HCT116 (cell line): ENCODE data around the gene NLGN2. TPM values are rescaled to one million over a fixed set of nuclear protein-coding genes. Genes with fewer than 3 reads are reported as not detected.

Experiments
- ATAC-seq: fragments of 200-7000 bp; cut with Tn5 transposase; 2 replicates; pipeline ENCODE4 v1.9.1; 2020; ENCODE audit warnings: mild to moderate bottlenecking, moderate library complexity
- BruUV-seq: library from RNA; stranded (reverse); fragments of 400-500 nt; replicated peaks from 2 replicates; lab custom pipeline; 2021; lab: Mats Ljungman, UMichigan
- CTCF ChIA-PET: fragments of 300-600 bp; sonication (Branson Sonifier 250); formaldehyde crosslinking; loops from one replicate; lab custom pipeline; 2021; ENCODE audit warnings: antibody characterized with exemption; lab: Charles Lee
- POLR2A ChIA-PET: fragments of 300-600, 350-600 bp; sonication (Branson Sonifier 250); formaldehyde crosslinking; loops from one replicate; lab custom pipeline; 2021; ENCODE audit warnings: antibody characterized with exemption; lab: Charles Lee
- RAD21 ChIA-PET, 2 experiments: fragments of 300-600 bp; sonication (Branson Sonifier 250); formaldehyde crosslinking; loops; one replicate each; lab custom pipeline; 2023; ENCODE audit warnings: low total read pairs in 2 of 2; ENCODE audit not compliant: uncharacterized antibody in 2 of 2, unreplicated experiment in 2 of 2, low non-redundant PET in 1 of 2; lab: Charles Lee
- DNase-seq: peaks from one replicate; pipeline ENCODE4 v3.0.0-alpha.2; 2010; ENCODE audit warnings: low read depth, low spot score
- H2AFZ ChIP-seq: fragments of 200-600 bp; shearing (Covaris generic), sonication (generic); 2 replicates; pipeline ENCODE4 v1.6.1; 2017; ENCODE audit warnings: low read depth, mixed run types, mixed read lengths, antibody characterized with exemption, low read length; ENCODE audit not compliant: poor library complexity, severe bottlenecking
- H3K27ac ChIP-seq: 2 replicates; pipeline ENCODE4 v1.5.1; 2012; ENCODE audit warnings: low read depth, low read length
- H3K27me3 ChIP-seq: fragments of 200-600 bp; sonication (generic); 2 replicates; pipeline ENCODE4 v1.6.1; 2016; ENCODE audit warnings: mixed run types, low read length, mixed read lengths; ENCODE audit not compliant: insufficient read depth
- H3K36me3 ChIP-seq, 2 experiments: fragments of 200-500 bp in 1 of 2; fragments of 200-600 bp in 1 of 2; sonication (Bioruptor generic) in 1 of 2; sonication (generic) in 1 of 2; 2 replicates each; pipeline versions ENCODE4 v1.5.1 to v1.6.1; 2014 to 2016; ENCODE audit warnings: low read length in 2 of 2, inconsistent platforms in 1 of 2, mixed read lengths in 1 of 2, mixed run types in 1 of 2; ENCODE audit not compliant: insufficient read depth in 2 of 2, control insufficient read depth in 1 of 2
- H3K4me1 ChIP-seq, 2 experiments: fragments of 200-600 bp in 1 of 2; sonication (generic) in 1 of 2; 2 replicates each; pipeline versions ENCODE4 v1.5.1 to v1.6.1; 2012 to 2017; ENCODE audit warnings: low read length in 2 of 2, inconsistent platforms in 1 of 2, mild to moderate bottlenecking in 1 of 2, mixed read lengths in 1 of 2, mixed run types in 1 of 2, moderate library complexity in 1 of 2; ENCODE audit not compliant: insufficient read depth in 2 of 2, control insufficient read depth in 1 of 2
- H3K4me2 ChIP-seq: fragments of 200-600 bp; sonication (generic); 2 replicates; pipeline ENCODE4 v1.6.1; 2017; ENCODE audit warnings: mixed run types, low read length, mixed read lengths
- H3K4me3 ChIP-seq, 2 experiments: fragments of 200-600 bp in 1 of 2; sonication (generic) in 1 of 2; replicated peaks in 1 of 2; 2 replicates each; pipeline ENCODE4 v1.5.1; 2011 to 2016; ENCODE audit warnings: low read length in 2 of 2, control low read depth in 1 of 2, low read depth in 1 of 2, mild to moderate bottlenecking in 1 of 2, mixed read lengths in 1 of 2, mixed run types in 1 of 2
- H3K79me2 ChIP-seq: fragments of 200-600 bp; sonication (generic); 2 replicates; pipeline ENCODE4 v1.6.1; 2017; ENCODE audit warnings: mild to moderate bottlenecking, mixed run types, low read length, moderate library complexity, mixed read lengths; ENCODE audit not compliant: insufficient read depth
- H3K9ac ChIP-seq: fragments of 200-600 bp; sonication (generic); 2 replicates; pipeline ENCODE4 v1.6.1; 2016; ENCODE audit warnings: low read length, mixed read lengths
- H3K9me2 ChIP-seq: fragments of 200-600 bp; sonication (generic), shearing (Covaris generic); 2 replicates; pipeline ENCODE4 v1.6.1; 2017; ENCODE audit warnings: mixed run types, mild to moderate bottlenecking, moderate library complexity; ENCODE audit not compliant: insufficient read depth
- H3K9me3 ChIP-seq, 2 experiments: fragments of 200-500 bp in 1 of 2; fragments of 200-600 bp in 1 of 2; sonication (Bioruptor generic) in 1 of 2; sonication (generic) in 1 of 2; 2 replicates each; pipeline ENCODE4 v1.6.1; 2014 to 2017; ENCODE audit warnings: low read length in 2 of 2, mixed read lengths in 2 of 2, inconsistent platforms in 1 of 2, low read depth in 1 of 2, mild to moderate bottlenecking in 1 of 2, mixed run types in 1 of 2, moderate library complexity in 1 of 2; ENCODE audit not compliant: control insufficient read depth in 1 of 2, insufficient read depth in 1 of 2
- H4K20me1 ChIP-seq: fragments of 200-600 bp; sonication (generic), shearing (Covaris generic); 2 replicates; pipeline ENCODE4 v1.6.1; 2017; ENCODE audit warnings: mixed run types, mild to moderate bottlenecking, moderate library complexity; ENCODE audit not compliant: insufficient read depth
- CEBPB ChIP-seq: IDR thresholded peaks from 2 replicates; pipeline ENCODE4 v1.6.1; 2012; ENCODE audit warnings: low read depth
- EGR1 ChIP-seq: IDR thresholded peaks from 2 replicates; pipeline ENCODE4 v1.6.1; 2012; ENCODE audit warnings: low read depth
- ELF1 ChIP-seq: IDR thresholded peaks from 2 replicates; pipeline ENCODE4 v1.6.1; 2012; ENCODE audit warnings: low read depth, borderline replicate concordance
- EZH2phosphoT487 ChIP-seq: fragments of 200-600 bp; IDR thresholded peaks from 2 replicates; pipeline ENCODE4 v1.6.1; 2018; ENCODE audit warnings: antibody characterized with exemption, borderline replicate concordance
- FOSL1 ChIP-seq: IDR thresholded peaks from 2 replicates; pipeline ENCODE4 v1.6.1; 2012; ENCODE audit warnings: low read depth
- POLR2A ChIP-seq: IDR thresholded peaks from 2 replicates; pipeline ENCODE4 v1.7.0; 2011; ENCODE audit warnings: borderline replicate concordance; ENCODE audit not compliant: insufficient read depth, insufficient read length; ENCODE audit errors: extremely low read depth
- POLR2AphosphoS5 ChIP-seq: IDR thresholded peaks from 2 replicates; pipeline ENCODE4 v1.6.1; 2011; ENCODE audit warnings: mild to moderate bottlenecking, low read depth, low read length, moderate library complexity
- RAD21 ChIP-seq: IDR thresholded peaks from 2 replicates; pipeline ENCODE4 v1.6.1; 2012; ENCODE audit warnings: low read depth, mild to moderate bottlenecking
- SIN3A ChIP-seq: IDR thresholded peaks from 2 replicates; pipeline ENCODE4 v1.6.1; 2012; ENCODE audit warnings: low read depth
- SP1 ChIP-seq: IDR thresholded peaks from 2 replicates; pipeline ENCODE4 v1.6.1; 2012; ENCODE audit warnings: low read depth
- SRF ChIP-seq: IDR thresholded peaks from 2 replicates; pipeline ENCODE4 v1.6.1; 2012; ENCODE audit warnings: low read depth
- TCF7L2 ChIP-seq: IDR thresholded peaks from 2 replicates; pipeline ENCODE4 v1.7.0; 2011; ENCODE audit warnings: borderline replicate concordance, inconsistent platforms; ENCODE audit not compliant: insufficient read depth, insufficient read length; ENCODE audit errors: extremely low read depth
- YY1 ChIP-seq: IDR thresholded peaks from 2 replicates; pipeline ENCODE4 v1.6.1; 2011; ENCODE audit warnings: low read length, low read depth, moderate library complexity, mild to moderate bottlenecking; ENCODE audit not compliant: insufficient replicate concordance; ENCODE audit errors: extremely low read depth
- ZNF274 ChIP-seq: fragments of 200-500 bp; sonication (Bioruptor generic); IDR thresholded peaks from 2 replicates; pipeline ENCODE4 v1.6.1; 2014; ENCODE audit warnings: mild to moderate bottlenecking, low read depth, low read length, inconsistent platforms
- intact Hi-C: fragments of 100-400 bp; cut with micrococcal nuclease; formaldehyde crosslinking; loops from 2 replicates; pipeline ENCODE4 v1.10.0; 2022
- total RNA-seq: library from RNA; stranded (reverse); gene quantifications from one replicate; pipeline ENCODE4 v1.2.1, GENCODE V29; 2021; ENCODE audit not compliant: unreplicated experiment
- TF ChIP-seq, protein P1 (sequence below): IDR thresholded peaks from 2 replicates; pipeline ENCODE4 v1.6.1; 2012; ENCODE audit warnings: low read depth
- TF ChIP-seq, protein P2 (sequence below): IDR thresholded peaks from 2 replicates; pipeline ENCODE4 v1.6.1; 2011; ENCODE audit warnings: mild to moderate bottlenecking, low read length, moderate library complexity; ENCODE audit not compliant: insufficient replicate concordance; ENCODE audit errors: extremely low read depth
- TF ChIP-seq, protein P3 (sequence below): IDR thresholded peaks from 2 replicates; pipeline ENCODE4 v1.6.1; 2012
- TF ChIP-seq, protein P4 (sequence below), 3 experiments: fragments of 200-600 bp in 1 of 3; sonication (generic) in 1 of 3; IDR thresholded peaks in 2 of 3; conservative IDR thresholded peaks in 1 of 3; 2 replicates each; pipeline ENCODE4 v1.5.1; 2012 to 2017; ENCODE audit warnings: low read depth in 2 of 3, low read length in 2 of 3, antibody characterized with exemption in 1 of 3, borderline replicate concordance in 1 of 3, control low read depth in 1 of 3, mild to moderate bottlenecking in 1 of 3, mixed read lengths in 1 of 3, mixed run types in 1 of 3, moderate library complexity in 1 of 3; ENCODE audit not compliant: insufficient read depth in 1 of 3

The NLGN2 gene
- total RNA-seq, 1 experiment from 2014 or later: 60.5 TPM

DNA sequence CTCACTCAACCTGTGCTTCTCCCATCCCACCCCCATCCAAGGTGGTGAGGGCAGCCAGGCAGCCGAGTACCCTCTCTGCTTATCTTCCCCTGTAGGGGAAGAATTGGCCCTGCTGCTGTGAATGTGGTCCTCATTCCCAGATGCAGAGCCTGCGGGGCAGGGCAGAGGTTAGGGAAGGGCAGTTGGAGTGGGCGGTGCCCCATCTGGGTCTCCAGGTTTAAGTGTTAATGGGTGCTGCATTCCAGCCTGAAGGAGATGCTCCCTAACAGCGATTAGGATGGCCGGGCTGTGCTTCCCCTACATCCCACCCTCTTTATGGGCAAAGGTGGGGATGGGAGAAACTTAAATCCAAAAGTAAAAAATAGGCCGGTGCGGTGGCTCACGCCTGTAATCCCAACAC, 40.6 kb upstream of the NLGN2 start:
- H3K4me3 ChIP-seq: no peak overlapping the region
- TF ChIP-seq SRF (no peak), SIN3A (no peak), FOSL1 (no peak), EZH2phosphoT487 (no peak), TCF7L2 (no peak), POLR2A (no peak), SP1 (no peak), CEBPB (no peak), EGR1 (no peak), RAD21 (no peak), ZNF274 (no peak), YY1 (no peak), POLR2AphosphoS5 (no peak), ELF1 (no peak)
- TF ChIP-seq, protein P1, sequence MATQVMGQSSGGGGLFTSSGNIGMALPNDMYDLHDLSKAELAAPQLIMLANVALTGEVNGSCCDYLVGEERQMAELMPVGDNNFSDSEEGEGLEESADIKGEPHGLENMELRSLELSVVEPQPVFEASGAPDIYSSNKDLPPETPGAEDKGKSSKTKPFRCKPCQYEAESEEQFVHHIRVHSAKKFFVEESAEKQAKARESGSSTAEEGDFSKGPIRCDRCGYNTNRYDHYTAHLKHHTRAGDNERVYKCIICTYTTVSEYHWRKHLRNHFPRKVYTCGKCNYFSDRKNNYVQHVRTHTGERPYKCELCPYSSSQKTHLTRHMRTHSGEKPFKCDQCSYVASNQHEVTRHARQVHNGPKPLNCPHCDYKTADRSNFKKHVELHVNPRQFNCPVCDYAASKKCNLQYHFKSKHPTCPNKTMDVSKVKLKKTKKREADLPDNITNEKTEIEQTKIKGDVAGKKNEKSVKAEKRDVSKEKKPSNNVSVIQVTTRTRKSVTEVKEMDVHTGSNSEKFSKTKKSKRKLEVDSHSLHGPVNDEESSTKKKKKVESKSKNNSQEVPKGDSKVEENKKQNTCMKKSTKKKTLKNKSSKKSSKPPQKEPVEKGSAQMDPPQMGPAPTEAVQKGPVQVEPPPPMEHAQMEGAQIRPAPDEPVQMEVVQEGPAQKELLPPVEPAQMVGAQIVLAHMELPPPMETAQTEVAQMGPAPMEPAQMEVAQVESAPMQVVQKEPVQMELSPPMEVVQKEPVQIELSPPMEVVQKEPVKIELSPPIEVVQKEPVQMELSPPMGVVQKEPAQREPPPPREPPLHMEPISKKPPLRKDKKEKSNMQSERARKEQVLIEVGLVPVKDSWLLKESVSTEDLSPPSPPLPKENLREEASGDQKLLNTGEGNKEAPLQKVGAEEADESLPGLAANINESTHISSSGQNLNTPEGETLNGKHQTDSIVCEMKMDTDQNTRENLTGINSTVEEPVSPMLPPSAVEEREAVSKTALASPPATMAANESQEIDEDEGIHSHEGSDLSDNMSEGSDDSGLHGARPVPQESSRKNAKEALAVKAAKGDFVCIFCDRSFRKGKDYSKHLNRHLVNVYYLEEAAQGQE: no peak
- TF ChIP-seq, protein P2, sequence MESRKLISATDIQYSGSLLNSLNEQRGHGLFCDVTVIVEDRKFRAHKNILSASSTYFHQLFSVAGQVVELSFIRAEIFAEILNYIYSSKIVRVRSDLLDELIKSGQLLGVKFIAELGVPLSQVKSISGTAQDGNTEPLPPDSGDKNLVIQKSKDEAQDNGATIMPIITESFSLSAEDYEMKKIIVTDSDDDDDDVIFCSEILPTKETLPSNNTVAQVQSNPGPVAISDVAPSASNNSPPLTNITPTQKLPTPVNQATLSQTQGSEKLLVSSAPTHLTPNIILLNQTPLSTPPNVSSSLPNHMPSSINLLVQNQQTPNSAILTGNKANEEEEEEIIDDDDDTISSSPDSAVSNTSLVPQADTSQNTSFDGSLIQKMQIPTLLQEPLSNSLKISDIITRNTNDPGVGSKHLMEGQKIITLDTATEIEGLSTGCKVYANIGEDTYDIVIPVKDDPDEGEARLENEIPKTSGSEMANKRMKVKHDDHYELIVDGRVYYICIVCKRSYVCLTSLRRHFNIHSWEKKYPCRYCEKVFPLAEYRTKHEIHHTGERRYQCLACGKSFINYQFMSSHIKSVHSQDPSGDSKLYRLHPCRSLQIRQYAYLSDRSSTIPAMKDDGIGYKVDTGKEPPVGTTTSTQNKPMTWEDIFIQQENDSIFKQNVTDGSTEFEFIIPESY: no peak
- TF ChIP-seq, protein P3, sequence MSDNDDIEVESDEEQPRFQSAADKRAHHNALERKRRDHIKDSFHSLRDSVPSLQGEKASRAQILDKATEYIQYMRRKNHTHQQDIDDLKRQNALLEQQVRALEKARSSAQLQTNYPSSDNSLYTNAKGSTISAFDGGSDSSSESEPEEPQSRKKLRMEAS: no peak
- TF ChIP-seq, protein P4, sequence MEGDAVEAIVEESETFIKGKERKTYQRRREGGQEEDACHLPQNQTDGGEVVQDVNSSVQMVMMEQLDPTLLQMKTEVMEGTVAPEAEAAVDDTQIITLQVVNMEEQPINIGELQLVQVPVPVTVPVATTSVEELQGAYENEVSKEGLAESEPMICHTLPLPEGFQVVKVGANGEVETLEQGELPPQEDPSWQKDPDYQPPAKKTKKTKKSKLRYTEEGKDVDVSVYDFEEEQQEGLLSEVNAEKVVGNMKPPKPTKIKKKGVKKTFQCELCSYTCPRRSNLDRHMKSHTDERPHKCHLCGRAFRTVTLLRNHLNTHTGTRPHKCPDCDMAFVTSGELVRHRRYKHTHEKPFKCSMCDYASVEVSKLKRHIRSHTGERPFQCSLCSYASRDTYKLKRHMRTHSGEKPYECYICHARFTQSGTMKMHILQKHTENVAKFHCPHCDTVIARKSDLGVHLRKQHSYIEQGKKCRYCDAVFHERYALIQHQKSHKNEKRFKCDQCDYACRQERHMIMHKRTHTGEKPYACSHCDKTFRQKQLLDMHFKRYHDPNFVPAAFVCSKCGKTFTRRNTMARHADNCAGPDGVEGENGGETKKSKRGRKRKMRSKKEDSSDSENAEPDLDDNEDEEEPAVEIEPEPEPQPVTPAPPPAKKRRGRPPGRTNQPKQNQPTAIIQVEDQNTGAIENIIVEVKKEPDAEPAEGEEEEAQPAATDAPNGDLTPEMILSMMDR (IDR thresholded peaks at IDR 0.05 in 2 of 3, conservative IDR thresholded peaks at IDR 0.05 in 1 of 3; ENCODE audit: borderline replicate concordance in 1 of 3, insufficient read depth in 1 of 3, low read depth in 2 of 3, low read length in 2 of 3): no peak
- no peaks in the 10 kb centered on the region for H3K9me3 ChIP-seq
- H2AFZ ChIP-seq: no peak overlapping the region
- CTCF ChIA-PET: no interaction called here
- RAD21 ChIA-PET: no interaction called here
- POLR2A ChIA-PET: no interaction called here
- ATAC-seq (no peak), DNase-seq (no peak)
- H3K9ac ChIP-seq: no peak overlapping the region
- peaks cover 11 to 18% of the 10 kb centered on the region in 2 experiments for H3K4me1 ChIP-seq
- H3K27me3 ChIP-seq: no peaks in the 10 kb centered on the region
- H3K9me2 ChIP-seq: no peaks in the 10 kb centered on the region
- H3K36me3 ChIP-seq: no peaks in the 10 kb centered on the region
- BruUV-seq: no TSS peak
- intact Hi-C loops: no loop called here
- no peaks in the 10 kb centered on the region for H4K20me1 ChIP-seq
- H3K27ac ChIP-seq: no peak overlapping the region
- H3K4me2 ChIP-seq: no peak overlapping the region
- no peaks in the 10 kb centered on the region for H3K79me2 ChIP-seq
